SK-N-SH treated with all-trans-retinoic acid at 6 μM for 48 hours (cell line): Measurements from ENCODE around the gene ZBTB7C.

ENCODE experiments used
- CSRNP3 ChIP-seq: fragments of 250-450 bp; sonication (Bioruptor Pico); IDR thresholded peaks from 2 replicates; pipeline ENCODE4 v1.5.1; 2021; ENCODE audit warnings: mild to moderate bottlenecking, moderate library complexity
- PATZ1 ChIP-seq: fragments of 250-450 bp; sonication (Bioruptor Pico); IDR thresholded peaks from 2 replicates; pipeline ENCODE4 v1.8.0; 2020; ENCODE audit warnings: mild to moderate bottlenecking, moderate library complexity, borderline replicate concordance
- PPARA ChIP-seq: fragments of 250-450 bp; sonication (Bioruptor Pico); IDR thresholded peaks from 2 replicates; pipeline ENCODE4 v1.5.0; 2020; ENCODE audit warnings: mild to moderate bottlenecking, borderline replicate concordance
- RARB ChIP-seq: fragments of 250-450 bp; sonication (Bioruptor Pico); IDR thresholded peaks from 2 replicates; pipeline ENCODE4 v1.8.0; 2021; ENCODE audit warnings: mild to moderate bottlenecking, moderate library complexity
- TCF4 ChIP-seq: fragments of 250-450 bp; sonication (Bioruptor Pico); IDR thresholded peaks from 2 replicates; pipeline ENCODE4 v1.8.0; 2021; ENCODE audit warnings: mild to moderate bottlenecking, moderate library complexity, borderline replicate concordance
- TSHZ2 ChIP-seq: fragments of 250-450 bp; sonication (Bioruptor Pico); IDR thresholded peaks from 2 replicates; pipeline ENCODE4 v1.5.0; 2020; ENCODE audit warnings: mild to moderate bottlenecking, moderate library complexity
- ZNF565 ChIP-seq: fragments of 450-650 bp; formaldehyde crosslinking; conservative IDR thresholded peaks from 2 replicates; pipeline ENCODE4 v1.5.0; 2020; ENCODE audit warnings: low read depth, mild to moderate bottlenecking, moderate library complexity

- TF ChIP-seq TCF4 (no peak), CSRNP3 (no peak), PPARA (no peak), RARB (CRISPR knock-in tag) (no peak), TSHZ2 (CRISPR knock-in tag) (no peak), PATZ1 (CRISPR knock-in tag) (no peak), ZNF565 (CRISPR knock-in tag) (no peak)
Measured at GRCh38 chr18:48292782-48293424, 116.3 kb downstream of the ZBTB7C start.
